DOHH2 (cell line): ENCODE data around the gene SPRED3.

Experiments used
- H3F3A ChIP-seq: fragments of 200-600 bp; sonication (generic), shearing (Covaris generic); 2 replicates; pipeline ENCODE4 v1.6.0; 2016; ENCODE audit warnings: antibody characterized with exemption, mild to moderate bottlenecking; ENCODE audit not compliant: control insufficient read depth, insufficient read depth
- H3K27ac ChIP-seq: fragments of 200-600 bp; sonication (generic); 2 replicates; pipeline ENCODE4 v1.5.1; 2014; ENCODE audit warnings: low read depth, mild to moderate bottlenecking, low read length, moderate library complexity
- H3K27me3 ChIP-seq: fragments of 200-600 bp; sonication (generic); 2 replicates; pipeline ENCODE4 v1.6.1; 2014; ENCODE audit warnings: mild to moderate bottlenecking, low read length, mixed read lengths; ENCODE audit not compliant: control insufficient read depth
- H3K36me3 ChIP-seq: fragments of 200-600 bp; sonication (generic); 2 replicates; pipeline ENCODE4 v1.6.1; 2014; ENCODE audit warnings: mild to moderate bottlenecking, low read length, moderate library complexity, mixed read lengths; ENCODE audit not compliant: control insufficient read depth
- H3K4me1 ChIP-seq: fragments of 200-600 bp; sonication (generic); 2 replicates; pipeline ENCODE4 v1.6.1; 2014; ENCODE audit warnings: mild to moderate bottlenecking, low read length, mixed read lengths; ENCODE audit not compliant: control insufficient read depth
- H3K4me2 ChIP-seq: fragments of 200-600 bp; sonication (generic); 2 replicates; pipeline ENCODE4 v1.6.0; 2014; ENCODE audit warnings: mild to moderate bottlenecking, low read length, moderate library complexity
- H3K4me3 ChIP-seq: fragments of 200-600 bp; sonication (generic); 2 replicates; pipeline ENCODE4 v1.5.1; 2014; ENCODE audit warnings: mild to moderate bottlenecking, low read length, mixed read lengths
- H3K79me2 ChIP-seq: fragments of 200-600 bp; sonication (generic); 2 replicates; pipeline ENCODE4 v1.6.1; 2014; ENCODE audit warnings: mild to moderate bottlenecking, low read length, mixed read lengths; ENCODE audit not compliant: control insufficient read depth
- H3K9me2 ChIP-seq: fragments of 200-600 bp; sonication (generic); replicated peaks from 2 replicates; pipeline ENCODE4 v1.6.1; 2014; ENCODE audit warnings: mild to moderate bottlenecking, low read length, mixed read lengths; ENCODE audit not compliant: control insufficient read depth
- H3K9me3 ChIP-seq: fragments of 200-600 bp; sonication (generic); 2 replicates; pipeline ENCODE4 v1.6.1; 2014; ENCODE audit warnings: antibody characterized with exemption, low read length, mixed read lengths; ENCODE audit not compliant: control insufficient read depth, insufficient read depth
- H4K20me1 ChIP-seq: fragments of 200-600 bp; sonication (generic); 2 replicates; pipeline ENCODE4 v1.6.0; 2014; ENCODE audit warnings: low read depth, mild to moderate bottlenecking, antibody characterized with exemption, low read length, moderate library complexity; ENCODE audit not compliant: control insufficient read depth, insufficient read depth
- CTCF ChIP-seq: fragments of 200-600 bp; sonication (generic); IDR thresholded peaks from one replicate; pipeline ENCODE4 v1.5.1; 2014; ENCODE audit warnings: antibody characterized with exemption, mild to moderate bottlenecking, low read depth, low read length; ENCODE audit not compliant: poor library complexity, severe bottlenecking
- EZH2phosphoT487 ChIP-seq: fragments of 200-600 bp; sonication (generic); IDR thresholded peaks from 2 replicates; pipeline ENCODE4 v1.6.1; 2017; ENCODE audit warnings: borderline replicate concordance, mild to moderate bottlenecking, antibody characterized with exemption, low read length, moderate library complexity, mixed read lengths

SPRED3 gene

GRCh38 chr19:38440592-38440991 lies 52.1 kb downstream of the SPRED3 start:
- no peaks in the 10 kb centered on the region for H3K79me2 ChIP-seq
- no peaks in the 10 kb centered on the region for H3K27me3 ChIP-seq
- H3K4me1 ChIP-seq = no peaks in the 10 kb centered on the region
- H4K20me1 ChIP-seq = no peaks in the 10 kb centered on the region
- no peak for TF ChIP-seq EZH2phosphoT487
- no peak for TF ChIP-seq CTCF
- H3K4me2 ChIP-seq = no peak overlapping the region
- no peaks in the 10 kb centered on the region for H3K9me2 ChIP-seq
- no peaks in the 10 kb centered on the region for H3K9me3 ChIP-seq
- no peaks in the 10 kb centered on the region for H3F3A ChIP-seq
- no peak overlapping the region for H3K4me3 ChIP-seq
- H3K36me3 ChIP-seq = no peaks in the 10 kb centered on the region
- no peak overlapping the region for H3K27ac ChIP-seq

DNA sequence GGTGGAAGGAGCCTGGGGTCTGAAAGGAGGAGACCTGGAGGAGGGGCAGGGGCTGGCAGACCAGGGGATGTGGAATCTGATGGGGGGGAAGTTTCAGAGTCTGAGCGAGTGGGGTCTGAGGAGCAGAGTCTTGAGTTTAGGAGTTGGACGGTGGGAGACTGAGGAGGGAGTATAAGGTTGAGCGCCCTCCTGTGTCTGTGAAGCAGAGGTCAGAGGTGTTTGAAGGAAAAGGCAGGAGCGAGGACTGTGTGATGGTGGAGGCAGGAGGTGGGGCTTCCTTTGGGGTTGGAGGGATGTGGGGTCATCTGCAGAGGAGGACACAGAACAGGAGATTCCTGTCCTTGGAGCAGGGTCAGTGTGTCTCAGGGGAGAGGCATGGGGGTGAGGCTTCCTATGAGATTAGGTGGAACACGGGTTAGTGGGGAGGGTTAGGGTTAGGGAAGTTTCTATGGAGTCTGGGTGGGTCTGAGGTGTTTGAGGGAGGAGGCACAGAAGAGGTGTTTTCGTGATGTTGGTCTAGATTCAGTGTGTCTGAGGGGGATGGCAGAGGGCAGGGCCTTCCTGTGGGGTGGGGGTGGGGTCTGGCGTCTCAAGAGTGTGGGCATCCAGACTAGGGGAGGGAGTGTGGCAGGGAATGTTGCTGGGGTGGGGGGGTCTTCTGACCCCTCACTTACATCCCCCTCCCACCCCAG lies 53.3 kb downstream of the SPRED3 start:
- Histone ChIP-seq H3F3A (no peaks in the 10 kb centered on the region), H3K9me2 (no peaks in the 10 kb centered on the region), H3K4me2 (no peak overlapping the region), H3K4me3 (no peak overlapping the region), H3K9me3 (no peaks in the 10 kb centered on the region), H3K36me3 (no peaks in the 10 kb centered on the region), H3K79me2 (no peaks in the 10 kb centered on the region), H3K27ac (no peak overlapping the region), H3K4me1 (no peaks in the 10 kb centered on the region), H4K20me1 (no peaks in the 10 kb centered on the region), H3K27me3 (no peaks in the 10 kb centered on the region)
- TF ChIP-seq CTCF (peak; percentile 43), EZH2phosphoT487 (no peak)

DNA sequence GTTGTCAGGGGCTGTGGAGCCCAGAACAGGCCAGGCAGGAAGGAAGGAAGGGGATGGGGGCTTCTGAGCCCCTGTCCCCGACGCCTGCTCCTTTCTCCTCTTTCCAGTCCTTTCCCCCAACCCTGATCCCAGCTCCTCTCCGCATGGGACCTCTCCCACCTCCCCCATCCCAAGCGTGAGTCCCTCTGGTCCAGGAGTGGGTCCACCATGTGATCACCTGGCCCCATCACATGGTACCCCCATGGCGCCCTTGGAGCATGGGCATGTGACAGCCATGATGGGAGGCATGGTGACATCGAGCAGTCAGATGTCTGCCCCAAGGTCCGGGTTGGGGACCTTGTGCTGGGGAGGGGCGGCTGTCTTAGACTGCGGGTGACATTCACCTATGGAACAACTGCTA lies 54.2 kb downstream of the SPRED3 start:
- H3K4me2 ChIP-seq = no peak overlapping the region
- no peaks in the 10 kb centered on the region for H4K20me1 ChIP-seq
- no peaks in the 10 kb centered on the region for H3K9me2 ChIP-seq
- H3F3A ChIP-seq = no peaks in the 10 kb centered on the region
- H3K27ac ChIP-seq = no peak overlapping the region
- TF ChIP-seq EZH2phosphoT487 (no peak), CTCF (no peak)
- no peaks in the 10 kb centered on the region for H3K79me2 ChIP-seq
- no peaks in the 10 kb centered on the region for H3K36me3 ChIP-seq
- no peaks in the 10 kb centered on the region for H3K9me3 ChIP-seq
- no peaks in the 10 kb centered on the region for H3K27me3 ChIP-seq
- H3K4me3 ChIP-seq = no peak overlapping the region
- no peaks in the 10 kb centered on the region for H3K4me1 ChIP-seq
